ENCODE measurements around the gene GATA6. TPM values are rescaled to one million over a fixed set of nuclear protein-coding genes. Genes with fewer than 3 reads are reported as not detected.
A peak's percentile ranks its signal among the peaks of the same experiment; 100 is the strongest.

The GATA6 gene
- total and polyA plus RNA-seq, 10 of the 15 experiments (the other 5 are each of a cell fraction or from before 2014, with no cell fraction given): 0.04 to 0.05 TPM; not detected in 8

DNA sequence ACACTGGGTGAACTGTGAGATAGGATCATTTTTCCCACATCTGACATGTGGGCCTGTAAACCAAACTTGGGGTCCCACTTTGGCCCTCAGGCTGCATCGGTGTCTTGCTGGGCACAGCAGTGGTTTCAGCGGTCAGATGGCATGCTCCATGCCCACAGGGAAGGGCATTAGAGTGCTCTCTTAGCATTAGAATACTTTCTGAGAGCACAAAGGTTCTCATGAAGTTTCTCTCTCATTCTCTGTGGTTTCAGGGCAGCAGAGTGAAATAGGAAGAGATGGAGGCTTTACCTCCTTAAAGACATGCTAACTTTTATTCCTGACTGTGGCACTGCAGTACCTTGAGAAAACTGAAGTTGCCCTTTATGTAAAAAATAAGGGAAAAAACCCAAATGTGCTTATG is 36.6 kb upstream of the GATA6 start:
- 3% methylated on average over 2 of the region's 2 CpGs for WGBS (ENCODE audit: insufficient coverage, insufficient replicate concordance, low lambda C conversion rate, missing lambda C conversion rate)
- peak overlapping the region; percentile 59 for H3K4me2 ChIP-seq (ENCODE audit: control insufficient read depth, insufficient read depth)
- no peak for TF ChIP-seq RCOR1 (conservative IDR thresholded peaks at IDR 0.05; ENCODE audit: low read depth, low read length)
- TF ChIP-seq RAD21 (IDR thresholded peaks at IDR 0.05; ENCODE audit: insufficient read depth, low read depth, low read length): no peak
- no peak for TF ChIP-seq POU2F2 (IDR thresholded peaks at IDR 0.05; ENCODE audit: borderline replicate concordance, low read depth, low read length)
- no peak for TF ChIP-seq KDM1A (IDR thresholded peaks at IDR 0.05; ENCODE audit: borderline replicate concordance)
- in situ Hi-C loops (cut with MboI): no loop called here
- no peaks in the 10 kb centered on the region for H3K9me3 ChIP-seq (replicated peaks; ENCODE audit: control insufficient read depth, insufficient read depth, low read length)
- H3K9ac ChIP-seq (ENCODE audit: control insufficient read depth, insufficient read depth, low read length): no peak overlapping the region
- H3K4me3 ChIP-seq: no peak overlapping the region
- H4K20me1 ChIP-seq (ENCODE audit: control insufficient read depth, insufficient read depth): no peaks in the 10 kb centered on the region
- intact Hi-C loops (cut with micrococcal nuclease; ENCODE audit: unreplicated experiment): no loop called here
- no peak overlapping the region for H2AFZ ChIP-seq (ENCODE audit: control insufficient read depth, low read depth, low read length)
- CTCF ChIA-PET: no interaction called here
- POLR2A ChIA-PET: no interaction called here
- no peak overlapping the region for H3K27ac ChIP-seq (ENCODE audit: control insufficient read depth, insufficient read depth)
- no peaks in the 10 kb centered on the region for H3K36me3 ChIP-seq (ENCODE audit: control insufficient read depth in 2 of 2, insufficient read depth in 2 of 2, low read length in 1 of 2)
- H3K4me1 ChIP-seq (ENCODE audit: control insufficient read depth, insufficient read depth, low read length): peaks cover 9% of the 10 kb centered on the region
- no peaks in the 10 kb centered on the region for H3K79me2 ChIP-seq (ENCODE audit: control insufficient read depth, insufficient read depth, low read length)
- no peaks in the 10 kb centered on the region for H3K27me3 ChIP-seq (replicated peaks in 1 of 2; ENCODE audit: control insufficient read depth in 2 of 2, insufficient read depth in 2 of 2, low read length in 1 of 2)
- SMC1A ChIA-PET (ENCODE audit: uncharacterized antibody, unreplicated experiment): no interaction called here
- ATAC-seq (no peak), DNase-seq (ENCODE audit: low read depth, low spot score) (no peak), FAIRE-seq (no peak)
- RAD21 ChIA-PET (ENCODE audit: unreplicated experiment): no interaction called here
- no TSS peak for BruUV-seq (replicated peaks)

DNA sequence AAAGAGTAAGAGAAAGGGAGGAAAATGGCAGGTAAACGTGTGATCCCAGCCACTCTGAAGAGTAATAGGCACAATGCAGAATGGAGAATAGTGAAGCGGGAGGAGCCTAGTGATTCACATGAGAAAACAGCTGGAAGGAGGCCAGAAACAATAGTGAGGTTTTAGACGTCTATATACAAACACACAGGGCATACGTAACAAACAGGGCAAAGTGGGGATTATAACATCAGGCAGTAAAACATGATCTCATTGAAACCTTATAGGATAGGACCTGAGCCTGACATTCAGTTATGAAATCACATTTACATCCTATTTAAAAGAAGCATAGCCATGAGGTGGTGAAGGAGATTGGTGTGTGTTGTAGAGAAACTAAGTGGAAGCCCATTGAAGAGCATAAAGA is 33.0 kb upstream of the GATA6 start:
- H3K79me2 ChIP-seq (ENCODE audit: control insufficient read depth, insufficient read depth, low read length): no peaks in the 10 kb centered on the region
- SMC1A ChIA-PET (ENCODE audit: uncharacterized antibody, unreplicated experiment): no interaction called here
- CTCF ChIA-PET: no interaction called here
- H3K36me3 ChIP-seq (ENCODE audit: control insufficient read depth in 2 of 2, insufficient read depth in 2 of 2, low read length in 1 of 2): no peaks in the 10 kb centered on the region
- FAIRE-seq (no peak), DNase-seq (ENCODE audit: low read depth, low spot score) (no peak), ATAC-seq (no peak)
- H2AFZ ChIP-seq (ENCODE audit: control insufficient read depth, low read depth, low read length): no peak overlapping the region
- no peak overlapping the region for H3K4me3 ChIP-seq
- intact Hi-C loops (cut with micrococcal nuclease; ENCODE audit: unreplicated experiment): no loop called here
- H4K20me1 ChIP-seq (ENCODE audit: control insufficient read depth, insufficient read depth): no peaks in the 10 kb centered on the region
- no peaks in the 10 kb centered on the region for H3K9me3 ChIP-seq (replicated peaks; ENCODE audit: control insufficient read depth, insufficient read depth, low read length)
- BruUV-seq (replicated peaks): no TSS peak
- H3K9ac ChIP-seq (ENCODE audit: control insufficient read depth, insufficient read depth, low read length): no peak overlapping the region
- no peaks in the 10 kb centered on the region for H3K27me3 ChIP-seq (replicated peaks in 1 of 2; ENCODE audit: control insufficient read depth in 2 of 2, insufficient read depth in 2 of 2, low read length in 1 of 2)
- RAD21 ChIA-PET (ENCODE audit: unreplicated experiment): no interaction called here
- 31% methylated on average over 4 of the region's 4 CpGs for WGBS (ENCODE audit: insufficient coverage, insufficient replicate concordance, low lambda C conversion rate, missing lambda C conversion rate)
- in situ Hi-C loops (cut with MboI): no loop called here
- H3K4me2 ChIP-seq (ENCODE audit: control insufficient read depth, insufficient read depth): no peak overlapping the region
- no peak overlapping the region for H3K27ac ChIP-seq (ENCODE audit: control insufficient read depth, insufficient read depth)
- POLR2A ChIA-PET: no interaction called here
- peaks cover 9% of the 10 kb centered on the region for H3K4me1 ChIP-seq (ENCODE audit: control insufficient read depth, insufficient read depth, low read length)
- TF ChIP-seq, protein P1, sequence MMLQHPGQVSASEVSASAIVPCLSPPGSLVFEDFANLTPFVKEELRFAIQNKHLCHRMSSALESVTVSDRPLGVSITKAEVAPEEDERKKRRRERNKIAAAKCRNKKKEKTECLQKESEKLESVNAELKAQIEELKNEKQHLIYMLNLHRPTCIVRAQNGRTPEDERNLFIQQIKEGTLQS (IDR thresholded peaks at IDR 0.05; ENCODE audit: borderline replicate concordance, extremely low read depth, low read depth, low read length): no peak
- no peak for TF ChIP-seq FOS (IDR thresholded peaks at IDR 0.05; ENCODE audit: borderline replicate concordance, extremely low read depth, insufficient read length)
- TF ChIP-seq ZBED1 (IDR thresholded peaks at IDR 0.05; ENCODE audit: borderline replicate concordance): no peak
- no peak for TF ChIP-seq CBX3 (IDR thresholded peaks at IDR 0.05; ENCODE audit: borderline replicate concordance, low read depth)
- TF ChIP-seq, protein P2, sequence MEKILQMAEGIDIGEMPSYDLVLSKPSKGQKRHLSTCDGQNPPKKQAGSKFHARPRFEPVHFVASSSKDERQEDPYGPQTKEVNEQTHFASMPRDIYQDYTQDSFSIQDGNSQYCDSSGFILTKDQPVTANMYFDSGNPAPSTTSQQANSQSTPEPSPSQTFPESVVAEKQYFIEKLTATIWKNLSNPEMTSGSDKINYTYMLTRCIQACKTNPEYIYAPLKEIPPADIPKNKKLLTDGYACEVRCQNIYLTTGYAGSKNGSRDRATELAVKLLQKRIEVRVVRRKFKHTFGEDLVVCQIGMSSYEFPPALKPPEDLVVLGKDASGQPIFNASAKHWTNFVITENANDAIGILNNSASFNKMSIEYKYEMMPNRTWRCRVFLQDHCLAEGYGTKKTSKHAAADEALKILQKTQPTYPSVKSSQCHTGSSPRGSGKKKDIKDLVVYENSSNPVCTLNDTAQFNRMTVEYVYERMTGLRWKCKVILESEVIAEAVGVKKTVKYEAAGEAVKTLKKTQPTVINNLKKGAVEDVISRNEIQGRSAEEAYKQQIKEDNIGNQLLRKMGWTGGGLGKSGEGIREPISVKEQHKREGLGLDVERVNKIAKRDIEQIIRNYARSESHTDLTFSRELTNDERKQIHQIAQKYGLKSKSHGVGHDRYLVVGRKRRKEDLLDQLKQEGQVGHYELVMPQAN (conservative IDR thresholded peaks at IDR 0.05): no peak
- TF ChIP-seq, protein P3, sequence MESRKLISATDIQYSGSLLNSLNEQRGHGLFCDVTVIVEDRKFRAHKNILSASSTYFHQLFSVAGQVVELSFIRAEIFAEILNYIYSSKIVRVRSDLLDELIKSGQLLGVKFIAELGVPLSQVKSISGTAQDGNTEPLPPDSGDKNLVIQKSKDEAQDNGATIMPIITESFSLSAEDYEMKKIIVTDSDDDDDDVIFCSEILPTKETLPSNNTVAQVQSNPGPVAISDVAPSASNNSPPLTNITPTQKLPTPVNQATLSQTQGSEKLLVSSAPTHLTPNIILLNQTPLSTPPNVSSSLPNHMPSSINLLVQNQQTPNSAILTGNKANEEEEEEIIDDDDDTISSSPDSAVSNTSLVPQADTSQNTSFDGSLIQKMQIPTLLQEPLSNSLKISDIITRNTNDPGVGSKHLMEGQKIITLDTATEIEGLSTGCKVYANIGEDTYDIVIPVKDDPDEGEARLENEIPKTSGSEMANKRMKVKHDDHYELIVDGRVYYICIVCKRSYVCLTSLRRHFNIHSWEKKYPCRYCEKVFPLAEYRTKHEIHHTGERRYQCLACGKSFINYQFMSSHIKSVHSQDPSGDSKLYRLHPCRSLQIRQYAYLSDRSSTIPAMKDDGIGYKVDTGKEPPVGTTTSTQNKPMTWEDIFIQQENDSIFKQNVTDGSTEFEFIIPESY (IDR thresholded peaks at IDR 0.05): no peak

All from GM12878 (cell line).